BJ (cell line): ENCODE measurements around the gene PKP3. TPM values are rescaled to one million over a fixed set of nuclear protein-coding genes. Genes with fewer than 3 reads are reported as not detected.
A peak's percentile ranks its signal among the peaks of the same experiment; 100 is the strongest.

Experiments used
- CTCF ChIA-PET: fragments of 350-600 bp; formaldehyde crosslinking; extraction: SDS; loops from one replicate; lab custom pipeline; 2021; ENCODE audit warnings: antibody characterized with exemption, inconsistent platforms; lab: Yijun Ruan, JAX
- POLR2A ChIA-PET: fragments of 300-600 bp; sonication (Branson Sonifier 250); formaldehyde crosslinking; extraction: SDS; loops from one replicate; lab custom pipeline; 2021; ENCODE audit warnings: antibody characterized with exemption; lab: Charles Lee
- DNase-seq: peaks from one replicate; pipeline ENCODE4 v3.0.0-alpha.2; 2011; ENCODE audit warnings: low read depth
- H3K27me3 ChIP-seq: 2 replicates; pipeline ENCODE4 v1.6.0; 2011; ENCODE audit warnings: low read length; ENCODE audit not compliant: control insufficient read depth, insufficient read depth
- H3K36me3 ChIP-seq: 2 replicates; pipeline ENCODE4 v1.5.1; 2011; ENCODE audit warnings: low read length; ENCODE audit not compliant: control insufficient read depth, insufficient read depth
- H3K4me3 ChIP-seq: 2 replicates; pipeline ENCODE4 v1.5.1; 2011; ENCODE audit warnings: low read depth, mild to moderate bottlenecking, control low read depth, low read length
- polyA plus RNA-seq: library from polyadenylated mRNA; depleted of rRNA; stranded (reverse); fragments of >200 nt; gene quantifications from 2 replicates; pipeline ENCODE4 v1.2.3, GENCODE V29; 2011
- TF ChIP-seq, protein P1 (sequence below): IDR thresholded peaks from 2 replicates; pipeline ENCODE4 v1.5.1; 2011; ENCODE audit warnings: low read depth, mild to moderate bottlenecking, control low read depth, inconsistent platforms, low read length, moderate library complexity; ENCODE audit not compliant: insufficient read depth

The PKP3 gene
- polyA plus RNA-seq, 1 experiment: 0.86 TPM

DNA sequence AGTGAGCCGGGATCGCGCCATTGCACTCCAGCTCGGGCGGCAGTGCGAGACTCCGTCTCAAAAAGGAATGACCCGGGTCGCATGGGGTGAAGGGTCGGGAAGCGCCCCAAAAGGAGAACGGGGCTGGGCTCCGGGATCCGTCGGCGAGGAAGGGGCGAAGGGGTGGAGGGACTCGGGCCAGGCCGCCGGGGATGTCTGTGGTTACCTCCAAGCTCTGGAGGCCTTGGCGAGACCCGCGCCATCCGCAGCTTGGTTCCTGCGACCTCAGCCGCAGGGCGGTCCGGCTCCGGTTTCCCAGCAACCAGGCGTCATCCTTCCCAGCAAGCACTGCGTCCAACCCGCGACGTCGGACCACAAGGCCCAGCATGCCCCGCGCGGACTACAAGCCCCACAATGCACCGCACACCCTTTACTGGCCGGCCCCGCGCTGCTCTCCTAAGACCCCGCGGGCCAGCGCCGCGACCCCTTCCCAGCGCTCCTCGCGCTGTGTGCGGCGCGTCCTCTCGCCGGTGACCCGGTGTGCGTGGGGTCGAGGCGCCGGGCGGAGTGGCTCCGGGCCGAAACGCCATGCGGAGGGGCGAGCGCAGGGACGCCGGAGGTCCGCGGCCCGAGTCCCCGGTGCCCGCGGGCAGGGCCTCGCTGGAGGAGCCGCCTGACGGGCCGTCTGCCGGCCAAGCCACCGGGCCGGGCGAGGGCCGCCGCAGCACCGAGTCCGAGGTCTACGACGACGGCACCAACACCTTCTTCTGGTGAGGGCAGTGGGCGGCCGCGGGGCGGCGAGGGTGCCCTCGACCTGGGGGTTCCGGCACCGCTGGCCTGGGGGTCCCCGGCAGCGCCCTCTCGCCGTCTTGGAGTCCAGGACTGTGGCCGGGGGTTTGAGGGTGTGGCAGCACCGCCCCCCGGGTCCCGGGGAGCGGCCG lies 56.1 kb downstream of the PKP3 start, which contains the start of gene PTDSS2:
Gene PTDSS2 (plus strand): TSS at position 391 of the 920 bp plus-strand sequence. CDS start 177 bp downstream, at position 568.
- peak within 1 kb of the TSS; percentile 92 for H3K4me3 ChIP-seq
- CTCF ChIA-PET: interaction anchor here (0.8 to 4.1 kb wide), 5 partner anchors 20 to 85 kb away, joined by 3 to 18 read pairs (median 10); partner anchors contain the start of gene HRAS
- H3K27me3 ChIP-seq: no peaks in the 10 kb centered on the region
- TF ChIP-seq, protein P1, sequence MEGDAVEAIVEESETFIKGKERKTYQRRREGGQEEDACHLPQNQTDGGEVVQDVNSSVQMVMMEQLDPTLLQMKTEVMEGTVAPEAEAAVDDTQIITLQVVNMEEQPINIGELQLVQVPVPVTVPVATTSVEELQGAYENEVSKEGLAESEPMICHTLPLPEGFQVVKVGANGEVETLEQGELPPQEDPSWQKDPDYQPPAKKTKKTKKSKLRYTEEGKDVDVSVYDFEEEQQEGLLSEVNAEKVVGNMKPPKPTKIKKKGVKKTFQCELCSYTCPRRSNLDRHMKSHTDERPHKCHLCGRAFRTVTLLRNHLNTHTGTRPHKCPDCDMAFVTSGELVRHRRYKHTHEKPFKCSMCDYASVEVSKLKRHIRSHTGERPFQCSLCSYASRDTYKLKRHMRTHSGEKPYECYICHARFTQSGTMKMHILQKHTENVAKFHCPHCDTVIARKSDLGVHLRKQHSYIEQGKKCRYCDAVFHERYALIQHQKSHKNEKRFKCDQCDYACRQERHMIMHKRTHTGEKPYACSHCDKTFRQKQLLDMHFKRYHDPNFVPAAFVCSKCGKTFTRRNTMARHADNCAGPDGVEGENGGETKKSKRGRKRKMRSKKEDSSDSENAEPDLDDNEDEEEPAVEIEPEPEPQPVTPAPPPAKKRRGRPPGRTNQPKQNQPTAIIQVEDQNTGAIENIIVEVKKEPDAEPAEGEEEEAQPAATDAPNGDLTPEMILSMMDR: no peak
- POLR2A ChIA-PET: interaction anchor here (0.6 kb wide), 1 partner anchor 43 kb away, joined by 3 read pairs; no protein-coding TSS in a partner anchor
- H3K36me3 ChIP-seq: peaks cover 9% of the 10 kb centered on the region
- DNase-seq: peak; percentile 65

DNA sequence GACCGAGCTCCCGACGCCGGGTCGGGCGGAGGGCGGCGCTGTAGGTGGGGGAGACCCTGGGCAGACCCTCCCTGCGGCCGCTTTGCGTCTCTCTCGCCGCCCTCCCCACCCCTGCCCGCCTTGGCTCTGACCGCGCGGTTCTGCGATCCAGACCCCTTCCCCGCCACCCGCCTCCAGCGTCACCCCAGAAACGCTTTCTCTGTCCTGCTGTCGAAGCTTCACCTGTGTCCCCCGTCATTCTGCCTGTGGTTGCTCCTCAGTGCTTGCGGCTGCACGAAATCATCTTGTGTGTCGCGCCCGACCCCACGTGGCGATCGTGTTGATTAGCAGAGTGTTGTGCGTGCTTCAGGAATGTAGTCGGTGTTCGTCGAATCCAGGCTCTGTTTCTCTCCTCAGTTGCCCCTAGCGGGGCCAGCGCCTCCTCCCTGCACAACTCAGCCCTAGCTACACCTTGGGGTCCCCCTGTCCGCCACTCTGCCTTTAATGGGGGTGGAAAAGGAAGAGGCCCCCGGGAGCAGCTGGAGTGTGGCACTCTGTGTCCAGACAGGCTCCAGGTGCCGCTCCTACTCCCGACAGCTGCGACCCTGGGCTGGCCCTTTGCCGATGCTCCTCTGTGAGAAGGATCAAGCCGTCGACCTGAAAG lies 56.9 kb downstream of the PKP3 start:
- Histone ChIP-seq H3K36me3 (peaks cover 9% of the 10 kb centered on the region), H3K4me3 (peak overlapping the region; percentile 92), H3K27me3 (no peaks in the 10 kb centered on the region)
- ChIA-PET CTCF (interaction anchor here (0.9 to 4.1 kb wide), 5 partner anchors 14 to 54 kb away, joined by 3 to 18 read pairs (median 3); no protein-coding TSS in a partner anchor), POLR2A (no interaction called here)
- TF ChIP-seq, protein P1: peak; percentile 23; the same call in 1 of the 2 replicates
- DNase-seq: peak; percentile 9

DNA sequence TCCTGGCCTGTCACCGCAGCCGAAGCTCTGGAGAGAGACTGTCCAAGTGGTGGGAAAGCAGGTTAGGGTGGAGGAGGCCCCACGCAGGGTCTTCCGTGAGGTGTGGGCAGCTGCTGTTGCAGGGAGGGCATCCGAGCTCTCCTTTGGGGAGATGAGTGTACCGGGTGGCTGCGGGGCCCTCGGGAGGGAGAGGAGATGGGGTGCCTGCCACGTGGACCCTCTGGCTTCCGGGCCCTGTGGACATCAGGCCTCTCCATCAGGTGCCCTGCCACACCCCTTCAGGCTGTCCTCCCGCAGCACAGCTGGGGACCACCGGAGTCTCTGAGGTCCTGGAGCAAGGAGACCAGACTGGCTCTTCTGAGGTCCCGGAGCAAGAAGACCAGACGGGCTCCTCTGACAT lies 57.7 kb downstream of the PKP3 start:
- ChIA-PET POLR2A (no interaction called here), CTCF (interaction anchor here (0.9 to 4.1 kb wide), 4 partner anchors 13 to 55 kb away, joined by 3 to 17 read pairs (median 3); no protein-coding TSS in a partner anchor)
- H3K4me3 ChIP-seq: no peak overlapping the region

DNA sequence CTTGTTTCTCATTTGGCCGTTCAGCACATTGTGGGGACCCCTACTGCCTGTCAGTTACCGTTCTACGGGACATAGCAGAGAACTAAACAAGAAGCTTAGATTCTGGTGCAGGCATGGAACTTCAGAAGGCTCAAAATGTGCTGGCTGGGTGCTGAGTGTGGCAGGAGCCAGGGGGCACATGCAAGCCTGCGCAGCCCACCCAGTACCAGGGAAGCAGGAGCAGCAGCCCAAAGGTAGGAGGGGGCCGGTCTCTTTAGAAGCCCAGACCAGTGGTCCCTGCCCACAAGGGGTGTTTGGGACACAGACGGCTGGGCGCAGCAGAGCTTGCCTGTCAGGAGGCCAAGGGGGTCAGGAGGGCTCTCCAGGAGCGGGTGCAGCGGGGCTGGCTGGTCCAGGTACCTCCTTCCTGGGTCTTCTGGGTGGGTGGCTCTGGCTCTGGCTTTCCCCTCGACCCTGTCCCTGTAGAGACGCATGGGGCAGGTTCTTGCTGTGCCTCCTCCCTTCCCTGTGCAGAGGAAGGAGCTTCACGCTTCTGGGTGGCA lies 58.3 kb downstream of the PKP3 start:
- POLR2A ChIA-PET: no interaction called here
- TF ChIP-seq, protein P1: no peak
- H3K36me3 ChIP-seq: peaks cover 9% of the 10 kb centered on the region
- no peaks in the 10 kb centered on the region for H3K27me3 ChIP-seq
- no peak overlapping the region for H3K4me3 ChIP-seq
- DNase-seq: no peak
- CTCF ChIA-PET: interaction anchor here (1.3 kb wide), 1 partner anchor 24 kb away, joined by 3 read pairs; no protein-coding TSS in a partner anchor

More for the DNA sequence above, 57.7 kb downstream of the PKP3 start:
- Histone ChIP-seq H3K36me3 (peaks cover 9% of the 10 kb centered on the region), H3K27me3 (no peaks in the 10 kb centered on the region)
- TF ChIP-seq, protein P1: no peak
- DNase-seq: no peak
